Upper lobe of right lung (tissue), 1 donor: ENCODE measurements around the gene DNM1. TPM values are rescaled to one million over a fixed set of nuclear protein-coding genes. Genes with fewer than 3 reads are reported as not detected.
A peak's percentile ranks its signal among the peaks of the same experiment; 100 is the strongest.

ENCODE experiments used
- ATAC-seq: fragments of 200-7000 bp; cut with Tn5 transposase; one replicate; pipeline ENCODE4 v1.9.1; 2020; ENCODE audit warnings: mild to moderate bottlenecking, moderate library complexity
- DNase-seq: peaks from one replicate; pipeline ENCODE4 v3.0.0-alpha.2; 2020
- H3K27ac ChIP-seq: fragments of 200-600 bp; one replicate; pipeline ENCODE4 v1.8.0; 2022
- H3K27me3 ChIP-seq: fragments of 200-600 bp; one replicate; pipeline ENCODE4 v1.8.0; 2022; ENCODE audit warnings: mild to moderate bottlenecking
- H3K36me3 ChIP-seq: fragments of 200-600 bp; one replicate; pipeline ENCODE4 v1.8.0; 2022
- H3K4me1 ChIP-seq: fragments of 200-600 bp; one replicate; pipeline ENCODE4 v1.8.0; 2022
- H3K4me3 ChIP-seq: fragments of 200-600 bp; one replicate; pipeline ENCODE4 v1.8.0; 2022; ENCODE audit warnings: mild to moderate bottlenecking
- H3K9me3 ChIP-seq: fragments of 200-600 bp; one replicate; pipeline ENCODE4 v1.8.0; 2022
- intact Hi-C: fragments of 100-400 bp; cut with DNase I; formaldehyde crosslinking; loops from one replicate; pipeline ENCODE4 v1.11.0; 2022
- total RNA-seq: library from RNA; stranded (reverse); fragmentation: NEBNext Ultra II Directional; extraction: Animal tissue kit (Norgen Biotek cat#: 25700); gene quantifications from one replicate; pipeline ENCODE4 v1.2.1, GENCODE V29; 2021
- TF ChIP-seq, protein P1 (sequence below): fragments of 200-600 bp; IDR thresholded peaks from one replicate; pipeline ENCODE4 v1.8.0; 2022; ENCODE audit warnings: antibody characterized with exemption
- donor health status: DM: no; HTN: yes; CAD: no; lungs with severe emphysema.

Gene DNM1
- total RNA-seq, 1 donor from 2014 or later, result 5.2 TPM

DNA sequence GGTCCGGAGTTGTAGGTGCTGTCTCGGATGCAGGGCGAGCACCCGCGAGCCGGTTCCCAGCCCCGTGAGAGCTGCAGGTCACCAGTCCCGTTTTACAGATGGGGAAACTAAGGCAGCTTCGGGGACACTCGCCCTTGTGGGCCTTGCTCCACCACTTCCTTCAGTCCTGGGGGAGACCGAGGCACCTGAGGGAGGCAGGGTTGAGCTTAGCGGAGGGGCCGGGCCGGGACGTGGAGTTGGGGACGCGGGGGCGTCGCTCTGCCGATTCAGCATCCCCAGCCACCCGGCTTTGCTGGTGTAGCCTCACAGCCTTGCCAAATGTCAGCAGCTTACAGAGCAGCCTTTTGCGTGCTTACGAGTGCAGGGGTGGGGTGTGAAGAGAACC lies 42.6 kb upstream of the DNM1 start:
- no peak for DNase-seq
- H3K27ac ChIP-seq, result peak overlapping the region; percentile 68

GRCh38 chr9:128161215-128161902 lies 41.8 kb upstream of the DNM1 start:
- Histone ChIP-seq H3K27me3 (no peaks in the 10 kb centered on the region), H3K36me3 (peaks cover 21% of the 10 kb centered on the region), H3K27ac (no peak overlapping the region), H3K4me1 (no peaks in the 10 kb centered on the region), H3K9me3 (no peaks in the 10 kb centered on the region), H3K4me3 (no peak overlapping the region)
- intact Hi-C loops, result no loop called here
- ATAC-seq, result no peak
- no peak for DNase-seq
- TF ChIP-seq, protein P1, sequence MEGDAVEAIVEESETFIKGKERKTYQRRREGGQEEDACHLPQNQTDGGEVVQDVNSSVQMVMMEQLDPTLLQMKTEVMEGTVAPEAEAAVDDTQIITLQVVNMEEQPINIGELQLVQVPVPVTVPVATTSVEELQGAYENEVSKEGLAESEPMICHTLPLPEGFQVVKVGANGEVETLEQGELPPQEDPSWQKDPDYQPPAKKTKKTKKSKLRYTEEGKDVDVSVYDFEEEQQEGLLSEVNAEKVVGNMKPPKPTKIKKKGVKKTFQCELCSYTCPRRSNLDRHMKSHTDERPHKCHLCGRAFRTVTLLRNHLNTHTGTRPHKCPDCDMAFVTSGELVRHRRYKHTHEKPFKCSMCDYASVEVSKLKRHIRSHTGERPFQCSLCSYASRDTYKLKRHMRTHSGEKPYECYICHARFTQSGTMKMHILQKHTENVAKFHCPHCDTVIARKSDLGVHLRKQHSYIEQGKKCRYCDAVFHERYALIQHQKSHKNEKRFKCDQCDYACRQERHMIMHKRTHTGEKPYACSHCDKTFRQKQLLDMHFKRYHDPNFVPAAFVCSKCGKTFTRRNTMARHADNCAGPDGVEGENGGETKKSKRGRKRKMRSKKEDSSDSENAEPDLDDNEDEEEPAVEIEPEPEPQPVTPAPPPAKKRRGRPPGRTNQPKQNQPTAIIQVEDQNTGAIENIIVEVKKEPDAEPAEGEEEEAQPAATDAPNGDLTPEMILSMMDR, result no peak

More for the DNA sequence above, 42.6 kb upstream of the DNM1 start:
- intact Hi-C loops, result no loop called here
- Histone ChIP-seq H3K4me3 (peak overlapping the region; percentile 63), H3K9me3 (no peaks in the 10 kb centered on the region), H3K27me3 (no peaks in the 10 kb centered on the region), H3K4me1 (no peaks in the 10 kb centered on the region), H3K36me3 (peaks cover 14% of the 10 kb centered on the region)
- ATAC-seq, result peak; percentile 1
- TF ChIP-seq, protein P1, result no peak

GRCh38 chr9:128162215-128163026 lies 40.8 kb upstream of the DNM1 start:
- no peak overlapping the region for H3K4me3 ChIP-seq
- DNase-seq, result no peak
- no peaks in the 10 kb centered on the region for H3K4me1 ChIP-seq
- TF ChIP-seq, protein P1, result no peak
- H3K27ac ChIP-seq, result no peak overlapping the region
- no peaks in the 10 kb centered on the region for H3K27me3 ChIP-seq
- H3K9me3 ChIP-seq, result no peaks in the 10 kb centered on the region
- ATAC-seq, result no peak
- intact Hi-C loops, result no loop called here
- H3K36me3 ChIP-seq, result peaks cover 32% of the 10 kb centered on the region

GRCh38 chr9:128163027-128163515 lies 40.1 kb upstream of the DNM1 start:
- no peaks in the 10 kb centered on the region for H3K9me3 ChIP-seq
- intact Hi-C loops, result no loop called here
- no peaks in the 10 kb centered on the region for H3K27me3 ChIP-seq
- peaks cover 38% of the 10 kb centered on the region for H3K36me3 ChIP-seq
- ATAC-seq, result no peak
- H3K4me3 ChIP-seq, result no peak overlapping the region
- no peaks in the 10 kb centered on the region for H3K4me1 ChIP-seq
- TF ChIP-seq, protein P1, result no peak
- DNase-seq, result no peak
- no peak overlapping the region for H3K27ac ChIP-seq

GRCh38 chr9:128163523-128164306 lies 39.5 kb upstream of the DNM1 start:
- Histone ChIP-seq H3K27me3 (no peaks in the 10 kb centered on the region), H3K4me3 (no peak overlapping the region), H3K9me3 (no peaks in the 10 kb centered on the region), H3K4me1 (no peaks in the 10 kb centered on the region), H3K27ac (no peak overlapping the region), H3K36me3 (peaks cover 45% of the 10 kb centered on the region)
- intact Hi-C loops, result no loop called here
- DNase-seq (no peak), ATAC-seq (no peak)
- TF ChIP-seq, protein P1, result no peak
